ENCODE results near the gene RNF186.
"Not testable (repeated sequence)": the region's sequence is repeated elsewhere in the genome, so short reads cannot be mapped to it uniquely, and the experiment has no call there.

RNF186 gene

GRCh38 chr1:19794583-19794982 is 20.5 kb downstream of the RNF186 start:
- DNase-seq = no peak

GRCh38 chr1:19793360-19794046 is 21.6 kb downstream of the RNF186 start:
- DNase-seq = no peak

GRCh38 chr1:19792237-19793002 is 22.7 kb downstream of the RNF186 start:
- no peak for DNase-seq

- DNase-seq = not testable (repeated sequence)
These were observed 24.8 kb downstream of the RNF186 start for GRCh38 chr1:19790061-19790975.

GRCh38 chr1:19786988-19787423 is 28.1 kb downstream of the RNF186 start:
- DNase-seq = no peak

GRCh38 chr1:19785660-19786059 is 29.4 kb downstream of the RNF186 start:
- no peak for DNase-seq

GRCh38 chr1:19780267-19780877 is 34.7 kb downstream of the RNF186 start:
- no peak for DNase-seq

GRCh38 chr1:19776933-19777332 is 38.1 kb downstream of the RNF186 start:
- DNase-seq = no peak

- DNase-seq = no peak
These were observed 38.8 kb downstream of the RNF186 start for GRCh38 chr1:19776287-19776686.

- DNase-seq = no peak
These were observed 39.3 kb downstream of the RNF186 start for GRCh38 chr1:19775831-19776230.

GRCh38 chr1:19775317-19775716 is 39.8 kb downstream of the RNF186 start:
- DNase-seq = no peak

GRCh38 chr1:19774180-19774785 is 40.8 kb downstream of the RNF186 start:
- no peak for DNase-seq

GRCh38 chr1:19773485-19773884 is 41.6 kb downstream of the RNF186 start:
- no peak for DNase-seq

- DNase-seq = no peak
These were observed 43.0 kb downstream of the RNF186 start for GRCh38 chr1:19772053-19772452.

- no peak for DNase-seq
These were observed 43.7 kb downstream of the RNF186 start for GRCh38 chr1:19771350-19771749.

GRCh38 chr1:19770436-19771190 is 44.5 kb downstream of the RNF186 start:
- no peak for DNase-seq

- peak; percentile 16 for DNase-seq
These were observed 45.7 kb downstream of the RNF186 start for GRCh38 chr1:19769211-19769932.

- DNase-seq = peak; percentile 27
These were observed 46.5 kb downstream of the RNF186 start for GRCh38 chr1:19768353-19769210.

GRCh38 chr1:19765623-19766022 is 49.5 kb downstream of the RNF186 start:
- no peak for DNase-seq
